Thoracic aorta (tissue), 2 donors: ENCODE results near the gene SLC6A19. TPM values are rescaled to one million over a fixed set of nuclear protein-coding genes. Genes with fewer than 3 reads are reported as not detected.

ENCODE experiments used
- ATAC-seq: fragments of 150-250 bp; one replicate; pipeline ENCODE4 v1.8.0; 2017; ENCODE audit warnings: low read depth; ENCODE audit not compliant: insufficient number of reproducible peaks, low FRiP score
- DNase-seq: peaks from one replicate; pipeline ENCODE4 v3.0.0-alpha.2; 2020; ENCODE audit warnings: low spot score
- H3K27ac ChIP-seq, 2 donors: fragments of 200-600 bp; sonication (generic); 1 replicate in 1 of 2; 2 replicates in 1 of 2; pipeline ENCODE4 v1.5.1; 2016; ENCODE audit warnings: mild to moderate bottlenecking in 2 of 2, moderate library complexity in 2 of 2
- H3K27me3 ChIP-seq: fragments of 200-600 bp; sonication (generic); replicated peaks from 2 replicates; pipeline ENCODE4 v1.6.0; 2016; ENCODE audit warnings: mild to moderate bottlenecking; ENCODE audit not compliant: insufficient read depth
- H3K36me3 ChIP-seq: fragments of 200-600 bp; sonication (generic); one replicate; pipeline ENCODE4 v1.5.1; 2016
- H3K4me1 ChIP-seq, 2 donors: fragments of 200-600 bp; sonication (generic); 1 replicate in 1 of 2; 2 replicates in 1 of 2; pipeline versions ENCODE4 v1.5.1 to v1.6.0; 2016; ENCODE audit warnings: low read depth in 2 of 2, mild to moderate bottlenecking in 1 of 2; ENCODE audit not compliant: control insufficient read depth in 1 of 2
- H3K4me3 ChIP-seq: fragments of 200-600 bp; sonication (generic); 2 replicates; pipeline ENCODE4 v1.5.1; 2016; ENCODE audit warnings: mild to moderate bottlenecking
- H3K9me3 ChIP-seq: fragments of 200-600 bp; sonication (generic); 2 replicates; pipeline ENCODE4 v1.5.1; 2016
- total RNA-seq, 2 donors: library from RNA; depleted of rRNA; stranded (reverse); fragments of >200 nt; gene quantifications; one replicate each; pipeline versions ENCODE4 v1.1.0 to v1.2.3, GENCODE V29; 2016
- TF ChIP-seq, protein P1 (sequence below): fragments of 200-600 bp; sonication (generic); IDR thresholded peaks from one replicate; pipeline ENCODE4 v1.5.1; 2019; ENCODE audit warnings: antibody characterized with exemption

Gene SLC6A19
- total RNA-seq, 2 donors from 2014 or later: not detected

DNA sequence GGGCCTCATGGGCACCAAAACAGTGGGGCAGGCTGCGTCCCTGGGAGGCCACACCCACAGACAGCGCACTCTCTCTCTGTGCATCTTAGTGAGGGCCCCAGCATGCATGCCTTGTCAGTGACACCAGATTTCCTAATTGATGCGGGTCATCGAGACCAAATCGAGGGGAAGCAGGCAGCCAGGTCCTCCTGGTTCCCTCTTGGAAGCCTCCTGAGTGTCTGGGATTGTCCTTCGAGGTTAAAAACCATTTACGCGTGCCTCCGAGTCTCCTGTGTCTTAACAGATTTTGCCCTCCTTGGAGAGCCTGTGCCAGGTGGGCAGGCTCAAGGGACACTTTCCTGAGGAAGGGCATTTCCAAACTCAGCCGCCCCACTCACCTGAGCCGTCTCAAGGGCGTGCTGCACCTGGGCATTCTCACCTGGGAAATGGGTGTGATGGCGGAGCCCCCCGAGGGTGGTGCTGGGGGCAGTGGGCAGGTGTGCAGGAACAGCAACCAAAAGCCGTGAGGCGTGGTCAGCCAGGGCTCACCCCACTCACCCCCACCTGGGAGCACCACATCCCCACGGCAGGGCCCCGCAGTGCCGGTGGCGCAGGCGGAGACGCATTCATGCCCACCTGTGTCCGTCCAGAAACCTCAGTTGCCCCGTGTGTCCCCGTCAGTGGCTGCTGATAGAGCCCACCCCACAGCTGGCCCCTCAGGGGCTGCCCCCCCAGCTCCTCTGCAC is 2.7 kb downstream of the SLC6A19 start:
- H3K4me1 ChIP-seq: no peaks in the 10 kb centered on the region
- H3K9me3 ChIP-seq: no peaks in the 10 kb centered on the region
- TF ChIP-seq, protein P1, sequence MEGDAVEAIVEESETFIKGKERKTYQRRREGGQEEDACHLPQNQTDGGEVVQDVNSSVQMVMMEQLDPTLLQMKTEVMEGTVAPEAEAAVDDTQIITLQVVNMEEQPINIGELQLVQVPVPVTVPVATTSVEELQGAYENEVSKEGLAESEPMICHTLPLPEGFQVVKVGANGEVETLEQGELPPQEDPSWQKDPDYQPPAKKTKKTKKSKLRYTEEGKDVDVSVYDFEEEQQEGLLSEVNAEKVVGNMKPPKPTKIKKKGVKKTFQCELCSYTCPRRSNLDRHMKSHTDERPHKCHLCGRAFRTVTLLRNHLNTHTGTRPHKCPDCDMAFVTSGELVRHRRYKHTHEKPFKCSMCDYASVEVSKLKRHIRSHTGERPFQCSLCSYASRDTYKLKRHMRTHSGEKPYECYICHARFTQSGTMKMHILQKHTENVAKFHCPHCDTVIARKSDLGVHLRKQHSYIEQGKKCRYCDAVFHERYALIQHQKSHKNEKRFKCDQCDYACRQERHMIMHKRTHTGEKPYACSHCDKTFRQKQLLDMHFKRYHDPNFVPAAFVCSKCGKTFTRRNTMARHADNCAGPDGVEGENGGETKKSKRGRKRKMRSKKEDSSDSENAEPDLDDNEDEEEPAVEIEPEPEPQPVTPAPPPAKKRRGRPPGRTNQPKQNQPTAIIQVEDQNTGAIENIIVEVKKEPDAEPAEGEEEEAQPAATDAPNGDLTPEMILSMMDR: no peak
- no peak overlapping the region for H3K27ac ChIP-seq
- no peak for DNase-seq
- no peak overlapping the region for H3K4me3 ChIP-seq
- no peaks in the 10 kb centered on the region for H3K36me3 ChIP-seq
- no peaks in the 10 kb centered on the region for H3K27me3 ChIP-seq
- ATAC-seq: no peak

DNA sequence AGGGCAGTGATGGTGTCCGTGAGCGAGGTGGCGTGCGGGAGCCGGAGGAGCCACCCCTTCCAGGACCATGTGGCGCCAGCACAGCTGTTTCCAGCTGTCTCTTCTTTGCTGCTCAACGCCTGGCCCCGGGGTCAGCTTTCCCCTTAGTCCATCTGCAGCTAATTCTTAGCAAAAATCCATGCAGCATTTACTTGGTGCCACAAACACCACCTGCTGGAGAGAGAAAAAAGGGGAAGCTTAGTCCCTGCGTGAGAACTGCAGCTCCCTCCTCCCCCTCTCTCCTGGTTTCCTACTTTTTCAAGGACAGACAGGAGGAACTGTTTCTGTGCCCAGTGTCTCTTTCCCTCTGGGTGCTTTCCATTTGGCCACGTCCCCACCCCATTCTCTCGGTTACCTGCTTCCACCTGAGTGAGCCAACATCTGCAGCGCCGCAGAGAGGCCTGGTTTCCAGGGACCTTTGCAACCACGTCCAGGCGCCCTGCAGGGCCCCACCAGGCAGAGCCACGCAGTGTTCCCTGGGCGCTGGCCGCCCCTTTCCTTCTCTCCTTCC is 3.4 kb downstream of the SLC6A19 start:
- H3K27me3 ChIP-seq: no peaks in the 10 kb centered on the region
- H3K4me1 ChIP-seq: no peaks in the 10 kb centered on the region
- no peak overlapping the region for H3K27ac ChIP-seq
- no peaks in the 10 kb centered on the region for H3K36me3 ChIP-seq
- DNase-seq (no peak), ATAC-seq (no peak)
- H3K4me3 ChIP-seq: no peak overlapping the region
- H3K9me3 ChIP-seq: no peaks in the 10 kb centered on the region
- TF ChIP-seq, protein P1: no peak

DNA sequence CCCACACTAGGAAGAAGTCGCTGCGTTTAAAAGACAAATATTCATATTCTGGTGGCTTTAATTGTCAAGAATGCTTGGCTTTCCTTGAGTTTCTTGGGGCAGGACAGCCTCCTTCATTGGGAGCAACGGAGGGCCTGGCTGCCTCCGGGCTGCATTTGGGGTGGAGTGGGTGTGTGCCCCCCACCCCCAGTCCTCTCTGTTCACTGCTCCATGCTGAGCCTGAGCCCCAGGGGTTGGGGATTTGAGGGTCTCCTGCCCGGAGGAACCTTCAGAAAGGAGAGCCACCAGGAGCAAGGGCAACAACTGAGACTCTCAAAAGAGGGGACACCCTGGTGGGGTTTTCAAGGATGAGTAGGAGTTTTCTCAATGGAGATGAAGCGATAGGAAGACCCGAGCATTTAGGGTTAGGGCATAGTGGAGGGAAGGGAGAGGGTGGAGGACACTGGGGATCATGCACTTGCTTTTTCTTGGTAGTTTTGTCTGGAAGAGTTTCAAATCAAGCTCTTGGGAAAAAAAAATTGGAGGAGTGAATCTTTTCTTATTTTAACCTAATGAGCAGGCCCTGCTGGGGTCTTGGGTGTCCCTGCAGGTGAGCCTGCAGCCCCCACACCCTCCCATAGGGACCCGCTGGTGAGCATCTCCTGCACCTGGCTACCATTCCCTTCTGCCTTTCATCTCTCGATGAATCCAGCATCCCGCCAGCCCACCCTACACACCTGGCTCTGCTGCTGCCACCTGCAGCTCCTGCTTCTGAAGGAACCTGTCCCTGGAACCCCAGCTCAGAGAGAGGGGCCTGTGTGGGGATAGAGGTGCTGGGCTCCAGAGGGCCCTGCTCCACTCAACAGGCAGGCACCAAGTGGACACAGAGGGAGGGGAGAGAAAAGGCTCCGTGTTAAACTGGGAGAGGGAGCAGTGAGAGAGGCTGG is 4.1 kb downstream of the SLC6A19 start:
- no peaks in the 10 kb centered on the region for H3K36me3 ChIP-seq
- no peak overlapping the region for H3K27ac ChIP-seq
- no peak for DNase-seq
- no peak overlapping the region for H3K4me3 ChIP-seq
- TF ChIP-seq, protein P1: no peak
- no peaks in the 10 kb centered on the region for H3K9me3 ChIP-seq
- no peak for ATAC-seq
- no peaks in the 10 kb centered on the region for H3K4me1 ChIP-seq
- H3K27me3 ChIP-seq: no peaks in the 10 kb centered on the region

DNA sequence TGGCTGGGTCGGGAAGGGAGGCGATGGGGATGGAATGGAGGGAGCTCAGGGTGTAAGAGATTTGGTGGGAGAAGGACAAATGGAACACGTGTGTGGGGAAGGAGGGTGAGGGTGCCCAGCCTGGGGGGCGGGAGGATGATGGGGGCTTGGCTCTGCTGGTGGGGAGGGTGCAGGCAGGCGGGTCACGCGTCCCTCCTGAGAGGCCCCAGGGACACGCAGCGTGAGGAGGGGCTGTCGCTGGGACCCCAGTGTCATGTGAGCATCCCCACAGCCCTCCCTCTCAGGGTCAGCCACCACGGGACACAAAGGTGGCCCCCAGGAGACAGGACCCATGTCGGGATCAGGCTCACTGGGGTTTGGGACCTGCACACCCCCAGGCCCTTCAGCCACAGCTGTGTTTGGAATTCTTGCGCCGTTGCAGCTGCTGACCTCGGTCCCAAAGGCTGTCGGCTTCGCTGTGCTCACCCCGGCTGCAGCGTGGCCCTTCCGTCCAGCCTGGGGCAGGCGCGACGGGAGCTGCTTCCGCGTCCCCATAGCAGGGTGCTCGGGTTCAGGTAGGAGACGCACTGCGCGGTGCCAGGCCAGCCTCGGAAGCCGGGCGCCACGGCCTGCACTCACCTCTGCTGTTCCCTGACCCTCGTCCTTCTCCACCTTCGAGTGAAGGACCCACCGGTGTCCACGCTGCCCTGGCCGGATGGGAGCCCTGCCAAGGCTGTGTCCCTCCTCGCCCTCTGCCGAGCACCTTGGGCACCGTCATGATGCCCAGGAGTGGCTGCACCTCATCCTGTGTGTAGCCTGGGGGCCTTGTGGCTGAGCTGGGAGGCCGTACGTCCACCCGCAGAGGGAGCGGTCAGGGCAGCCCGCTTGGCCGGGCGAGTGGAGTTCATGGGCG is 5.4 kb downstream of the SLC6A19 start:
- H3K9me3 ChIP-seq: no peaks in the 10 kb centered on the region
- H3K27me3 ChIP-seq: no peaks in the 10 kb centered on the region
- H3K4me3 ChIP-seq: no peak overlapping the region
- no peak for DNase-seq
- H3K36me3 ChIP-seq: no peaks in the 10 kb centered on the region
- TF ChIP-seq, protein P1: no peak
- no peak for ATAC-seq
- H3K4me1 ChIP-seq: no peaks in the 10 kb centered on the region
- no peak overlapping the region for H3K27ac ChIP-seq
